ENCODE measurements around the gene RRBP1.

The RRBP1 gene

GRCh38 chr20:17655286-17655651, 26.8 kb downstream of the RRBP1 start:
- H3K4me3 Mint-ChIP-seq, result no peak overlapping the region
- no peak overlapping the region for H3K27ac Mint-ChIP-seq
- H3K27me3 Mint-ChIP-seq, result no peaks in the 10 kb centered on the region
- peaks cover 13% of the 10 kb centered on the region for H3K36me3 Mint-ChIP-seq
- no peaks in the 10 kb centered on the region for H3K4me1 Mint-ChIP-seq (ENCODE audit: low read depth)
- H3K9me3 Mint-ChIP-seq (ENCODE audit: low read depth), result no peaks in the 10 kb centered on the region

GRCh38 chr20:17654649-17655285, 27.3 kb downstream of the RRBP1 start:
- Mint-ChIP-seq H3K27me3 (no peaks in the 10 kb centered on the region), H3K4me1 (ENCODE audit: low read depth) (no peaks in the 10 kb centered on the region), H3K4me3 (no peak overlapping the region), H3K27ac (no peak overlapping the region), H3K36me3 (peaks cover 12% of the 10 kb centered on the region), H3K9me3 (ENCODE audit: low read depth) (no peaks in the 10 kb centered on the region)

GRCh38 chr20:17653835-17654648, 28.0 kb downstream of the RRBP1 start:
- no peak overlapping the region for H3K27ac Mint-ChIP-seq
- H3K27me3 Mint-ChIP-seq, result no peaks in the 10 kb centered on the region
- H3K36me3 Mint-ChIP-seq, result peaks cover 12% of the 10 kb centered on the region
- H3K9me3 Mint-ChIP-seq (ENCODE audit: low read depth), result no peaks in the 10 kb centered on the region
- no peak overlapping the region for H3K4me3 Mint-ChIP-seq
- peaks cover 2% of the 10 kb centered on the region for H3K4me1 Mint-ChIP-seq (ENCODE audit: low read depth)

GRCh38 chr20:17652411-17652810, 29.6 kb downstream of the RRBP1 start:
- peaks cover 2% of the 10 kb centered on the region for H3K4me1 Mint-ChIP-seq (ENCODE audit: low read depth)
- no peaks in the 10 kb centered on the region for H3K27me3 Mint-ChIP-seq

GRCh38 chr20:17651760-17652388, 30.2 kb downstream of the RRBP1 start:
- H3K4me1 Mint-ChIP-seq (ENCODE audit: low read depth), result peaks cover 2% of the 10 kb centered on the region
- H3K9me3 Mint-ChIP-seq (ENCODE audit: low read depth), result no peaks in the 10 kb centered on the region
- no peak overlapping the region for H3K27ac Mint-ChIP-seq
- H3K4me3 Mint-ChIP-seq, result no peak overlapping the region
- no peaks in the 10 kb centered on the region for H3K27me3 Mint-ChIP-seq
- H3K36me3 Mint-ChIP-seq, result peaks cover 2% of the 10 kb centered on the region

More at GRCh38 chr20:17652411-17652810, 29.6 kb downstream of the RRBP1 start:
- Mint-ChIP-seq H3K4me3 (no peak overlapping the region), H3K9me3 (ENCODE audit: low read depth) (no peaks in the 10 kb centered on the region), H3K36me3 (peaks cover 2% of the 10 kb centered on the region), H3K27ac (no peak overlapping the region)

- no peaks in the 10 kb centered on the region for H3K27me3 Mint-ChIP-seq
- H3K9me3 Mint-ChIP-seq (ENCODE audit: low read depth), result no peaks in the 10 kb centered on the region
- H3K36me3 Mint-ChIP-seq, result peaks cover 2% of the 10 kb centered on the region
- H3K4me1 Mint-ChIP-seq (ENCODE audit: low read depth), result peaks cover 2% of the 10 kb centered on the region
- H3K27ac Mint-ChIP-seq, result no peak overlapping the region
- no peak overlapping the region for H3K4me3 Mint-ChIP-seq
Observed at GRCh38 chr20:17651129-17651759, 30.8 kb downstream of the RRBP1 start.

GRCh38 chr20:17650301-17651128, 31.5 kb downstream of the RRBP1 start:
- Mint-ChIP-seq H3K27me3 (no peaks in the 10 kb centered on the region), H3K36me3 (peaks cover 2% of the 10 kb centered on the region), H3K9me3 (ENCODE audit: low read depth) (no peaks in the 10 kb centered on the region), H3K27ac (no peak overlapping the region), H3K4me3 (no peak overlapping the region), H3K4me1 (ENCODE audit: low read depth) (peaks cover 2% of the 10 kb centered on the region)

GRCh38 chr20:17648791-17649730, 33.0 kb downstream of the RRBP1 start:
- Mint-ChIP-seq H3K27ac (no peak overlapping the region), H3K9me3 (ENCODE audit: low read depth) (no peaks in the 10 kb centered on the region), H3K36me3 (no peaks in the 10 kb centered on the region), H3K27me3 (no peaks in the 10 kb centered on the region), H3K4me1 (ENCODE audit: low read depth) (peaks cover 2% of the 10 kb centered on the region), H3K4me3 (no peak overlapping the region)

- no peak overlapping the region for H3K27ac Mint-ChIP-seq
- H3K4me1 Mint-ChIP-seq (ENCODE audit: low read depth), result peaks cover 2% of the 10 kb centered on the region
- H3K4me3 Mint-ChIP-seq, result no peak overlapping the region
- no peaks in the 10 kb centered on the region for H3K36me3 Mint-ChIP-seq
- no peaks in the 10 kb centered on the region for H3K9me3 Mint-ChIP-seq (ENCODE audit: low read depth)
- H3K27me3 Mint-ChIP-seq, result no peaks in the 10 kb centered on the region
Observed at GRCh38 chr20:17648315-17648646, 33.8 kb downstream of the RRBP1 start.

- H3K4me1 Mint-ChIP-seq (ENCODE audit: low read depth), result peaks cover 2% of the 10 kb centered on the region
- no peaks in the 10 kb centered on the region for H3K9me3 Mint-ChIP-seq (ENCODE audit: low read depth)
- no peak overlapping the region for H3K27ac Mint-ChIP-seq
- H3K27me3 Mint-ChIP-seq, result no peaks in the 10 kb centered on the region
- H3K4me3 Mint-ChIP-seq, result no peak overlapping the region
- H3K36me3 Mint-ChIP-seq, result no peaks in the 10 kb centered on the region
Observed at GRCh38 chr20:17647391-17648314, 34.4 kb downstream of the RRBP1 start.

GRCh38 chr20:17646961-17647301, 35.1 kb downstream of the RRBP1 start:
- H3K4me1 Mint-ChIP-seq (ENCODE audit: low read depth), result peaks cover 2% of the 10 kb centered on the region
- H3K36me3 Mint-ChIP-seq, result no peaks in the 10 kb centered on the region
- H3K9me3 Mint-ChIP-seq (ENCODE audit: low read depth), result no peaks in the 10 kb centered on the region
- no peak overlapping the region for H3K4me3 Mint-ChIP-seq
- H3K27me3 Mint-ChIP-seq, result no peaks in the 10 kb centered on the region
- no peak overlapping the region for H3K27ac Mint-ChIP-seq

- Mint-ChIP-seq H3K9me3 (ENCODE audit: low read depth) (no peaks in the 10 kb centered on the region), H3K36me3 (no peaks in the 10 kb centered on the region), H3K4me3 (no peak overlapping the region), H3K4me1 (ENCODE audit: low read depth) (peaks cover 2% of the 10 kb centered on the region), H3K27me3 (no peaks in the 10 kb centered on the region), H3K27ac (no peak overlapping the region)
Observed at GRCh38 chr20:17646209-17646960, 35.7 kb downstream of the RRBP1 start.
